Activated CD8-positive, alpha-beta memory T cell treated with anti-CD3 and anti-CD28 coated beads for 4 hours (primary cell): ENCODE data around the gene CATSPERE.
"Not testable (repeated sequence)": the region's sequence is repeated elsewhere in the genome, so short reads cannot be mapped to it uniquely, and the experiment has no call there.

Experiments
- DNase-seq, 2 donors: peaks; one replicate each; pipeline ENCODE4 v3.0.0-alpha.2; 2020; ENCODE audit warnings: low read depth in 2 of 2

Gene CATSPERE

DNA sequence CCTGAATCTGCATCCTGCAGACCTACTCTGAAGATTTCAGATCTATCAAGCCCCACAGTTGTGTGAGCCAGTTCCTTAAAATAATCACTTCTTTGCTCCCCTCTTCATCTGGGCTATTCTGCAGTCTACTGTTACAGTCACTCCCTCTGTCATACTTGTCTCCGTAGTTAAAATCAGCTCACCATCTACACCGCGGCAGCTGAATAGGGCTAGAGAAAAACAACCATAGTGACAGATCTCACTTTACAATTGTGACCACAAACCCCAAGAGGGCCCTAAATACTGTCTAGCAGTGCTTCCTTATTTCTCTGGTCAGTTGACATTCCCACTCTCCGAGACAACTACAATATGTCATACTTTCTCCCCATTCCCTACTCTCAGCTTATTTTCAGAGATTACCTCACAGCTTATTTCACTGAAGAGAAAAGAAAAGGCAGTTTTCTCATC is 204.7 kb downstream of the CATSPERE start:
- DNase-seq: no peak

DNA sequence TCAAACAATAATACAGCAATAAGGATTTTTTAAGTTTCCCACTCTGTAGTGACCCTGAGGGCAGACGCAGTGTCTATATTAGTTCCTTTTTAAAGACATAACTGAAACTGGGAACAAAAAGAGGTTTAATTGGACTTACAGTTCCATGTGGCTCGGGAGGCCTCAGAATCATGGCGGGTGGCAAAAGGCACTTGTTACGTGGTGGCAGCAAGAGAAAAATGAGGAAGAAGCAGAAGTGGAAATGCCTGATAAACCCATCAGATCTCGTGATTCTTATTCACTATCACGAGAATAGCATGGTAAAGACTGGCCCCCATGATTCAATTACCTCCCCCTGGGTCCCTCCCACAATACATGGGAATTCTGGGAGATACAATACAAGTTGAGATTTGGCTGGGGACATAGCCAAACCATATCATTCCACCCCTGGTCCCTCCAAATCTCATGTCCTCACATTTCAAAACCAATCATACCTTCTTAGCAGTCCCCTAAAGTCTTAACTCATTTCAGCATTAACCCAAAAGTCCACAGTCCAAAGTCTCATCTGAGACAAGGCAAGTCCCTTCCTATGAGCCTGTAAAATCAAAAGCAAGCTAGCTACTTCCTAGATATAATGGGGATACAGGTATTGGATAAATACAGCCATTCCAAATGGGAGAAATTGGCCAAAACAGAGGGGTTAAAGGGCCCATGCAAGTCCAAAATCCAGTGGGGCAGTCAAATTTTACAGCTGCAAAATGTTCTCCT is 205.8 kb downstream of the CATSPERE start:
- not testable (repeated sequence) for DNase-seq

DNA sequence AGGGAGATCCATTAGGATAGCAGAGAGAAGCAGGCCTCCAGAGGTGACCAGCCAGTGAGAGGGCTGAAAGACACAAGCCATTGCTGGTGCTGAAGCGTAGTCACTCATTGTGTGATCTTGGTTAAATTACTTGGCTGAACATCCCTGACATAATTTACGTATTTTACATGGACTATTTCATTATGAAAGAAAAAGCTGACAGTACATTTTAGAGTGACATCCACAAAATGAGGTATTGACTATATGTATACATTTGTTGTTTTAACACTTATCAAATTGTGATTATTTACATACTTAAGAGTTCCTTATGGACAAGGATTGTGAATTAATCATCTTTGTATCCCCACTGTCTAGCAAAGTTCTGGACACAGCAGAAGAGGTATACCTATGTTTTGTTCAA is 206.7 kb downstream of the CATSPERE start:
- DNase-seq: no peak

DNA sequence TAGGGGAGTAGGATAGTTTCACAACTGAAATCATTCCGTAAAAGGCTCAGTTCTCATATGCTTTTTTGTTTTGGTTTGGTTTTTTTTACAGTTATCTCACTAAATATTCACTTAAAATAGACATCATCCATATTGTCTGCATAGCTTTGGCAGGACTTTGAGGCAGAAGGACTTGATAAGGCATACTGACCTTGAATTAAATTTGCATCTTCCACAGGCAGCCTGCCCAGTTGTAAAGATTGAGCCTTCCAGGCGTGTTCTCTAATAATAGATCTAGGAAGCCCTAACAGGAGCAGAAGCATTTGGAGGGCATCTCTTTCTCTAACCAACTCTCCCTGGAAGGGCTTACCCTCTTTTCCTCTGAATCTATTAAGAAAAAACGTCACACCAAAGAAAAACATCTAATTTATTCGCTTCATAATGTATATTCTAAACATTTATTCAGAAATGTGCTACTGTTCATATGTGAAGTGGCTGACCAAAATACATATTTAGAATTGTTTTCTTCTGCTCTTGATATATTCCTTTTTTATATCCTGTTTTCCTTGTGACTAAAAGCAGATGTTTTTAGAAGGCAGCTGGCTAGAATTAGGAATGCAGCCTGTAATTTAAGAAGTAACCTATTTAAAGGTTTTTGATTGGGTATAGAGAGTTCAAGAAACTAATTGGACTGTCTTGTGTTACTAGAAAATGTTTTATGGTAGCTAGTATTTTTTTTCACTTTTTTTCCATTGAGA is 212.0 kb downstream of the CATSPERE start:
- DNase-seq: no peak

DNA sequence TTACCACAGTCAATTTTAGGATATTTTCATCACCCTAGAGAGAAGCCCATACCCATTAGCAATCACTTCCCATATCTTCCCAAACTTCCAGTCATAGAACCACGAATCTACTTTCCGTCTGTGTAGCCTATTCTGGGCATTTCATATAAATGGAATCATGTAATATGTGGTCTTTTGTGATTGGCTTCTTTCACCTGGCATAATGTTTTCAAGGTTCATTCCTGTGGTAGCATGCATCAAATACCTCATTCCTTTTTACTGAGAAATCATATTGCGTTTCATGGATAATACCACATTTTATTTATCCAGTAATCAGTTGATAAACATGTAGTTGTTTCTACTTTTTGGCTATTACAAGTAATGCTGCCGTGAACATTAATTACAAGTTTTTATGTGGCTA is 213.4 kb downstream of the CATSPERE start:
- DNase-seq: no peak

DNA sequence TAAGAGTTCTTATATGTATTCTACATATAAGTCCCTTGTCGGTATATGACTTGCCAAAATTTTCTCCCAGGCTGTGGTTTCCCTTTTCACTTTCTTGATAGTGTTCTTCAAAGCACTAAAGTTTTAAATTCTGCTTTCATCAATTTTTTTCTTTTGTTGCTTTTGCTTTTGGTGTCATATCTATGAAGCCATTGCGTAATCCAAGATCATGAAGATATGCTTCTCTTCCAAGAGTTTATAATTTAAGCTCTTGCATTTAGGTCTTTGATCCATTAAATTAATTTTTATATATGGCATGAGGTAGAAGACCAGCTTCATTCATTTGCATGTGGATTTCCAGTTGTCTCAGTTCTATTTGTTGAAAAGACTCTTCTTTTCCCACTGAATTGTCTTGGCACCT is 214.1 kb downstream of the CATSPERE start:
- DNase-seq: no peak

DNA sequence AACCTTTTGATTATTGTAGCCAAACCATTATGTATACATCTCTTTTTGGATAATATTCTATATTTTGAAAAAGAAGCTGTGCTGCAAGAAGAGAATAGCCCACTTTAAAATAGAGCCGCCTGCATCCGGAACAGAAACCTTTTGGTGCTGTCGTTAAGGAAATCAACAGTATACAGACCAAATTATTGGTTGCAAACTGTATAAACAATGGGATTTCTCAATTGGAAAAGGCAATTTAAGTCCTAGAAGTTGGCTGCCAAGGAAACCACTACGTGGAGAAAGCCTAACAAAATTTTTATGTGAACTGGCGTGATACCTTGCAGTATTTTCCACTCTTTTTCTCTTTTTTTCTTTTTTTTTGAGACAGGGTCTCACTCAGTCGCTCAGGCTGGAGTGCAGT is 217.6 kb downstream of the CATSPERE start:
- no peak for DNase-seq

DNA sequence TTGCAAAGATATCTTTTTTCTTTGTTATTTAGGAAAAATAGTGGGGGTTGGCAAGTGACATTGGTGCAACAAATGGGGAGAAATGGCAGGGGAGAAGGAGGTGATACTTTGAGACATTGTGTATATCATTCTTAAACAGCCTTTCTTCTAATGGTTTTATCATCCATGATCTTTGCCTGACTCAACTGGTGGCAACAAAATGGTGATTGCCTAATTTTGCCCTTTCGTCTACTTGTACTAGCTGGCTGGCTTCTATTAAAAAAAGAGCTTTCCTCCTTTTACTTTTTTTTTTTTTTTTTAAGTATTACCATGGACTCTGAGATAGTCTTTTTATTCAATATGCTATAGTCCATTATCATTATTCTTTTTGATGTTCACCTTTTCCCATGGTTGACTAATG is 219.6 kb downstream of the CATSPERE start:
- DNase-seq: no peak

DNA sequence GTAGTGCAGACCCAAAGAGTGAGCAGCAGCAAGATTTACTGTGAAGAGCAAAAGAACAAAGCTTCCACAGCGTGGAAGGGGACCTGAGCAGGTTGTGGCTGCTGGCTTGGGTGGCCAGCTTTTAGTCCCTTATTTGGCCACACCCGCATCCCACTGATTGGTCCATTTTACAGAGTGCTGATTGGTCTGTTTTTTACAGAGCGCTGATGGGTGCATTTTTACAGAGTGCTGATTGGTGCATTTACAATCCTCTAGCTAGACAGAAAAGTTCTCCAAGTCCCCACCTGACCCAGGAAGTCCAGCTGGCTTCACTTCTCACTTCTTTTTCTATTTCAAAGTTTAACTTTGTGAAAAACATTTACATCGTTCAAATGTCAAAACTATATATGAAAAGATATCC is 221.0 kb downstream of the CATSPERE start:
- DNase-seq: not testable (repeated sequence)
